HepG2 (cell line): ENCODE results near the gene LRRC27. TPM values are rescaled to one million over a fixed set of nuclear protein-coding genes. Genes with fewer than 3 reads are reported as not detected.

ENCODE experiments used
- AFF4 ChIP-seq: sonication (generic); formaldehyde crosslinking; IDR thresholded peaks from 2 replicates; pipeline ENCODE4 v1.4.0; 2020; ENCODE audit warnings: missing genetic modification reagents
- ZNF598 ChIP-seq: sonication (generic); formaldehyde crosslinking; IDR thresholded peaks from 2 replicates; pipeline ENCODE4 v1.5.1; 2020; ENCODE audit warnings: mild to moderate bottlenecking, missing genetic modification reagents, borderline replicate concordance
- ZSCAN12 ChIP-seq: sonication (generic); formaldehyde crosslinking; IDR thresholded peaks from 2 replicates; pipeline ENCODE4 v1.9.0; 2021; ENCODE audit warnings: mild to moderate bottlenecking, missing genetic modification reagents
- polyA plus RNA-seq, 8 experiments: library from polyadenylated mRNA; depleted of rRNA in 3 of 8; stranded (reverse) in 7 of 8; unstranded in 1 of 8; fragments of >200 nt; fragmentation: Illumina TruSeq in 4 of 8; extraction: Trizol in 4 of 8; gene quantifications; 2 replicates each; pipeline versions ENCODE4 v1.2.1 to v1.2.3, GENCODE V29; 2011 to 2016; ENCODE audit warnings: low read depth in 4 of 8, missing spikeins in 1 of 8, mixed read lengths in 1 of 8; ENCODE audit not compliant: insufficient read depth in 1 of 8
- total RNA-seq, 5 experiments: library from RNA; depleted of rRNA; stranded (reverse); fragments of >200 nt; fragmentation: Illumina TruSeq; extraction: Trizol; gene quantifications; 2 replicates each; pipeline ENCODE4 v1.2.3, GENCODE V29; 2016; ENCODE audit warnings: low read depth in 1 of 5
- TF ChIP-seq, protein P1 (sequence below): sonication (generic); formaldehyde crosslinking; IDR thresholded peaks from 2 replicates; pipeline ENCODE4 v1.4.0; 2020; ENCODE audit warnings: low read depth, missing genetic modification reagents

LRRC27 gene
- total and polyA plus RNA-seq, 2 of the 13 experiments (the other 11 are each of a cell fraction or from before 2014, with no cell fraction given): 4.2 to 4.6 TPM

GRCh38 chr10:132329565-132330485 is 2.2 kb upstream of the LRRC27 start (continued):
- TF ChIP-seq AFF4 (CRISPR knock-in tag) (no peak), ZNF598 (CRISPR knock-in tag) (no peak), ZSCAN12 (CRISPR knock-in tag) (no peak)
- TF ChIP-seq, protein P1, sequence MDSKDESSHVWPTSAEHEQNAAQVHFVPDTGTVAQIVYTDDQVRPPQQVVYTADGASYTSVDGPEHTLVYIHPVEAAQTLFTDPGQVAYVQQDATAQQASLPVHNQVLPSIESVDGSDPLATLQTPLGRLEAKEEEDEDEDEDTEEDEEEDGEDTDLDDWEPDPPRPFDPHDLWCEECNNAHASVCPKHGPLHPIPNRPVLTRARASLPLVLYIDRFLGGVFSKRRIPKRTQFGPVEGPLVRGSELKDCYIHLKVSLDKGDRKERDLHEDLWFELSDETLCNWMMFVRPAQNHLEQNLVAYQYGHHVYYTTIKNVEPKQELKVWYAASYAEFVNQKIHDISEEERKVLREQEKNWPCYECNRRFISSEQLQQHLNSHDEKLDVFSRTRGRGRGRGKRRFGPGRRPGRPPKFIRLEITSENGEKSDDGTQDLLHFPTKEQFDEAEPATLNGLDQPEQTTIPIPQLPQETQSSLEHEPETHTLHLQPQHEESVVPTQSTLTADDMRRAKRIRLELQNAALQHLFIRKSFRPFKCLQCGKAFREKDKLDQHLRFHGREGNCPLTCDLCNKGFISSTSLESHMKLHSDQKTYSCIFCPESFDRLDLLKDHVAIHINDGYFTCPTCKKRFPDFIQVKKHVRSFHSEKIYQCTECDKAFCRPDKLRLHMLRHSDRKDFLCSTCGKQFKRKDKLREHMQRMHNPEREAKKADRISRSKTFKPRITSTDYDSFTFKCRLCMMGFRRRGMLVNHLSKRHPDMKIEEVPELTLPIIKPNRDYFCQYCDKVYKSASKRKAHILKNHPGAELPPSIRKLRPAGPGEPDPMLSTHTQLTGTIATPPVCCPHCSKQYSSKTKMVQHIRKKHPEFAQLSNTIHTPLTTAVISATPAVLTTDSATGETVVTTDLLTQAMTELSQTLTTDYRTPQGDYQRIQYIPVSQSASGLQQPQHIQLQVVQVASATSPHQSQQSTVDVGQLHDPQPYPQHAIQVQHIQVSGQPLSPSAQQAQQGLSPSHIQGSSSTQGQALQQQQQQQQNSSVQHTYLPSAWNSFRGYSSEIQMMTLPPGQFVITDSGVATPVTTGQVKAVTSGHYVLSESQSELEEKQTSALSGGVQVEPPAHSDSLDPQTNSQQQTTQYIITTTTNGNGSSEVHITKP (CRISPR knock-in tag): no peak
